GM12891 (cell line): ENCODE data around the gene TNS1.

ENCODE experiments used
- DNase-seq: peaks from one replicate; pipeline ENCODE4 v3.0.0; 2011; ENCODE audit warnings: low spot score; ENCODE audit not compliant: insufficient read length
- FAIRE-seq: peaks from 2 replicates; lab custom pipeline; 2011; peaks lifted over from hg19 to GRCh38; lab: Jason Lieb, UNC
- PAX5 ChIP-seq: IDR thresholded peaks from 2 replicates; pipeline ENCODE4 v1.6.1; 2011; ENCODE audit warnings: low read length, moderate library complexity, mild to moderate bottlenecking; ENCODE audit not compliant: insufficient read depth, severe bottlenecking
- POLR2A ChIP-seq: IDR thresholded peaks from 2 replicates; pipeline ENCODE4 v1.6.1; 2011; ENCODE audit warnings: low read depth, low read length, control low read depth
- POLR2AphosphoS5 ChIP-seq: IDR thresholded peaks from 2 replicates; pipeline ENCODE4 v1.6.1; 2011; ENCODE audit warnings: low read depth, low read length, control low read depth
- POU2F2 ChIP-seq: IDR thresholded peaks from 2 replicates; pipeline ENCODE4 v1.6.1; 2011; ENCODE audit warnings: low read depth, mild to moderate bottlenecking, control low read depth, low read length, moderate library complexity
- SPI1 ChIP-seq: IDR thresholded peaks from 2 replicates; pipeline ENCODE4 v1.6.1; 2011; ENCODE audit warnings: low read depth, low read length, control low read depth
- TAF1 ChIP-seq: IDR thresholded peaks from 2 replicates; pipeline ENCODE4 v1.6.1; 2011; ENCODE audit warnings: low read depth, low read length, control low read depth

Gene TNS1

GRCh38 chr2:218002143-218002844, 501 bp downstream of the TNS1 start:
- TF ChIP-seq TAF1: no peak
- TF ChIP-seq SPI1: no peak
- no peak for TF ChIP-seq POLR2AphosphoS5
- TF ChIP-seq POU2F2: no peak
- no peak for TF ChIP-seq POLR2A
- no peak for TF ChIP-seq PAX5
- FAIRE-seq: no peak
- DNase-seq: no peak

- DNase-seq: no peak
- FAIRE-seq: no peak
- no peak for TF ChIP-seq POU2F2
Measured at GRCh38 chr2:218001629-218002028, 1.2 kb downstream of the TNS1 start.

GRCh38 chr2:218000136-218000535, 2.7 kb downstream of the TNS1 start:
- no peak for TF ChIP-seq POU2F2
- TF ChIP-seq SPI1: no peak
- TF ChIP-seq POLR2AphosphoS5: no peak
- no peak for TF ChIP-seq PAX5
- TF ChIP-seq POLR2A: no peak
- TF ChIP-seq TAF1: no peak
- DNase-seq (no peak), FAIRE-seq (no peak)

GRCh38 chr2:217999595-217999959, 3.2 kb downstream of the TNS1 start:
- TF ChIP-seq POLR2A: no peak
- no peak for TF ChIP-seq SPI1
- TF ChIP-seq POLR2AphosphoS5: no peak
- no peak for TF ChIP-seq TAF1
- TF ChIP-seq POU2F2: no peak
- TF ChIP-seq PAX5: no peak
- no peak for FAIRE-seq
- no peak for DNase-seq

- DNase-seq (no peak), FAIRE-seq (no peak)
- TF ChIP-seq POLR2A: no peak
- TF ChIP-seq SPI1: no peak
- no peak for TF ChIP-seq POLR2AphosphoS5
- TF ChIP-seq POU2F2: no peak
- TF ChIP-seq TAF1: no peak
- TF ChIP-seq PAX5: no peak
Measured at GRCh38 chr2:217998926-217999594, 3.7 kb downstream of the TNS1 start.

GRCh38 chr2:217997510-217997909, 5.3 kb downstream of the TNS1 start:
- no peak for TF ChIP-seq TAF1
- TF ChIP-seq SPI1: no peak
- no peak for TF ChIP-seq POLR2AphosphoS5
- TF ChIP-seq POU2F2: no peak
- TF ChIP-seq POLR2A: no peak
- no peak for TF ChIP-seq PAX5
- DNase-seq (no peak), FAIRE-seq (no peak)

GRCh38 chr2:217996361-217996760, 6.4 kb downstream of the TNS1 start:
- TF ChIP-seq POLR2A: no peak
- no peak for TF ChIP-seq POLR2AphosphoS5
- TF ChIP-seq TAF1: no peak
- TF ChIP-seq SPI1: no peak
- no peak for TF ChIP-seq POU2F2
- TF ChIP-seq PAX5: no peak
- DNase-seq (no peak), FAIRE-seq (no peak)

- no peak for FAIRE-seq
- TF ChIP-seq POLR2AphosphoS5 (no peak), POLR2A (no peak), SPI1 (no peak), TAF1 (no peak), PAX5 (no peak)
- DNase-seq: no peak
Measured at GRCh38 chr2:217995731-217996231, 7.0 kb downstream of the TNS1 start.

GRCh38 chr2:217994776-217995274, 8.0 kb downstream of the TNS1 start:
- DNase-seq (no peak), FAIRE-seq (no peak)
- TF ChIP-seq SPI1: no peak
- TF ChIP-seq TAF1: no peak
- no peak for TF ChIP-seq POU2F2
- TF ChIP-seq POLR2AphosphoS5: no peak
- TF ChIP-seq PAX5: no peak
- no peak for TF ChIP-seq POLR2A
